ENCODE measurements around the gene REEP3. TPM values are rescaled to one million over a fixed set of nuclear protein-coding genes. Genes with fewer than 3 reads are reported as not detected.
A peak's percentile ranks its signal among the peaks of the same experiment; 100 is the strongest.

The REEP3 gene
- total and polyA plus RNA-seq, 2 of the 8 experiments (the other 6 are each of a cell fraction or from before 2014, with no cell fraction given), result 5.8 to 31.5 TPM

DNA sequence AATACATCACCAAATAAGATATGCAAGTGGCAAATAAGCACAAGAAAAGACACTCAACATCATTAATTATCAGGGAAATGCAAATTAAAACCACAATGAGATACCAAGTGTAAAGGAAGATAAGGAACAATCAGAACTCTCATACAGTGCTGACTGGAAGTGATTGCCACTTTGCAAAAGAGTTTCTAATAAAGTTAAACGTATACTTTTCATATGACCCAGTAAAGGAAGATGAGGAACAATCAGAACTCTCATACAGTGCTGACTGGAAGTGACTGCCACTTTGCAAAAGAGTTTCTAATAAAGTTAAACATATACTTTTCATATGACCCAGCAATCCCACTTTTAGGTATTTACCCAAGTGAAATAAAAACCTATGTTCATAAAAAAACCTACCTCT lies 43.3 kb upstream of the REEP3 start:
- peaks cover 2% of the 10 kb centered on the region; the same call in 1 of the 2 replicates for H3K23me2 ChIP-seq (ENCODE audit: low read depth, low read length)
- no peaks in the 10 kb centered on the region for H3K79me1 ChIP-seq (ENCODE audit: low read depth, low read length)
- no peak overlapping the region for H2AK5ac ChIP-seq (ENCODE audit: low read depth, low read length)
- H3K4me2 ChIP-seq (ENCODE audit: insufficient read depth in 1 of 2, low read depth in 2 of 2, low read length in 2 of 2), result peak overlapping the region; percentile 26 to 36; a peak in 2 of 4 replicates
- H3K18ac ChIP-seq (ENCODE audit: extremely low read depth, low read length), result no peak overlapping the region
- FAIRE-seq (no peak), DNase-seq (ENCODE audit: low read depth in 1 of 2, low spot score in 2 of 2) (no peak)
- H3K27ac ChIP-seq (ENCODE audit: low read depth, low read length), result no peak overlapping the region
- H2BK15ac ChIP-seq (ENCODE audit: low read length), result no peak overlapping the region
- H3K23ac ChIP-seq (ENCODE audit: insufficient read length), result no peak overlapping the region
- H2BK12ac ChIP-seq (ENCODE audit: low read depth, low read length), result no peak overlapping the region
- H4K8ac ChIP-seq (ENCODE audit: extremely low read depth, insufficient read depth, low read length), result no peak overlapping the region
- no peaks in the 10 kb centered on the region for H4K20me1 ChIP-seq (replicated peaks in 1 of 2; ENCODE audit: control insufficient read depth in 1 of 2, insufficient read depth in 2 of 2, low read length in 2 of 2)
- H2BK20ac ChIP-seq (ENCODE audit: low read length), result no peak overlapping the region
- no peak overlapping the region for H3K9ac ChIP-seq (replicated peaks in 1 of 4; ENCODE audit: extremely low read depth in 1 of 4, low read depth in 3 of 4, low read length in 3 of 4)
- no peaks in the 10 kb centered on the region for H3K9me3 ChIP-seq (ENCODE audit: insufficient read depth in 2 of 2, low read depth in 1 of 2, low read length in 1 of 2)
- peaks cover 0 to 10% (median 5%) of the 10 kb centered on the region in 4 experiments; a peak in 5 of 7 replicates for H3K4me1 ChIP-seq (replicated peaks in 1 of 4; ENCODE audit: control insufficient read depth in 3 of 4, insufficient read depth in 4 of 4, low read length in 3 of 4)
- H3K56ac ChIP-seq (replicated peaks; ENCODE audit: insufficient read length, low read depth, low read length), result no peak overlapping the region
- POLR2A ChIA-PET (ENCODE audit: partially characterized antibody), result interaction anchor here (1.0 to 1.3 kb wide), 4 partner anchors 16 to 152 kb away, joined by 3 to 4 read pairs (median 4); no protein-coding TSS in a partner anchor
- H3K27me3 ChIP-seq (replicated peaks in 1 of 4; ENCODE audit: control insufficient read depth in 3 of 4, extremely low read depth in 1 of 4, insufficient read depth in 3 of 4, low read length in 3 of 4), result no peaks in the 10 kb centered on the region
- no peaks in the 10 kb centered on the region for H3K36me3 ChIP-seq (ENCODE audit: control insufficient read depth in 2 of 4, insufficient read depth in 4 of 4, low read length in 3 of 4)
- no peak overlapping the region for H2BK120ac ChIP-seq (replicated peaks; ENCODE audit: low read depth, low read length)
- H3K79me2 ChIP-seq (ENCODE audit: control insufficient read depth in 1 of 2, insufficient read depth in 2 of 2, low read length in 2 of 2), result peaks cover 0 to 89% of the 10 kb centered on the region in 2 experiments; a peak in 3 of 4 replicates
- WGBS, 2 experiments (ENCODE audit: extremely low coverage in 1 of 2, insufficient coverage in 1 of 2, insufficient read length in 1 of 2, insufficient replicate concordance in 2 of 2, low coverage in 1 of 2, low lambda C conversion rate in 2 of 2, missing lambda C conversion rate in 1 of 2), result 64% methylated on average over 1 of the region's 1 CpG; no CpG with 5 or more reads in 1 of the 2 experiments
- CTCF ChIA-PET (ENCODE audit: partially characterized antibody), result interaction anchor here (0.7 to 1.9 kb wide), 3 partner anchors 14 to 150 kb away, joined by 3 to 4 read pairs (median 4); no protein-coding TSS in a partner anchor
- H3K14ac ChIP-seq (ENCODE audit: insufficient read length), result no peak overlapping the region
- no peak overlapping the region for H4K5ac ChIP-seq (ENCODE audit: insufficient read length, low read depth, low read length)
- no peak overlapping the region for H3K4me3 ChIP-seq (ENCODE audit: extremely low read depth in 1 of 4, insufficient read depth in 2 of 4, low read depth in 3 of 4, low read length in 4 of 4)
- no peak overlapping the region for H2AFZ ChIP-seq (ENCODE audit: low read length)
- H2BK5ac ChIP-seq (ENCODE audit: low read depth, low read length), result no peak overlapping the region
- no peak overlapping the region for H4K91ac ChIP-seq (replicated peaks; ENCODE audit: insufficient read length, low read length)
- H3K4ac ChIP-seq (replicated peaks; ENCODE audit: insufficient read length, low read depth, low read length), result no peak overlapping the region
- TF ChIP-seq BCL11A (IDR thresholded peaks at IDR 0.05; ENCODE audit: low read depth in 2 of 2, low read length in 2 of 2), result no peak
- TF ChIP-seq KDM4A (IDR thresholded peaks at IDR 0.05; ENCODE audit: low read depth, low read length, severe bottlenecking), result no peak
- TF ChIP-seq CTCF (IDR thresholded peaks at IDR 0.05; ENCODE audit: control extremely low read depth in 1 of 3, insufficient read depth in 1 of 3, low read depth in 1 of 3, low read length in 3 of 3), result no peak
- no peak for TF ChIP-seq CHD1 (IDR thresholded peaks at IDR 0.05; ENCODE audit: low read depth, low read length)
- TF ChIP-seq EP300 (IDR thresholded peaks at IDR 0.05; ENCODE audit: borderline replicate concordance in 1 of 2, low read depth in 2 of 2, low read length in 2 of 2), result no peak
- TF ChIP-seq SRF (IDR thresholded peaks at IDR 0.05; ENCODE audit: low read depth, low read length), result no peak
- TF ChIP-seq YY1 (IDR thresholded peaks at IDR 0.05; ENCODE audit: low read depth, low read length), result no peak
- TF ChIP-seq POLR2AphosphoS5 (IDR thresholded peaks at IDR 0.05; ENCODE audit: low read depth, low read length), result no peak
- no peak for TF ChIP-seq RFX5 (IDR thresholded peaks at IDR 0.05; ENCODE audit: borderline replicate concordance, low read depth, low read length)
- no peak for TF ChIP-seq EZH2 (IDR thresholded peaks at IDR 0.05; ENCODE audit: low read depth, low read length, severe bottlenecking)

Data from H1 (cell line).